ENCODE data around the gene ROBO2.

- TF ChIP-seq LEF1 (IDR thresholded peaks at IDR 0.05; ENCODE audit: borderline replicate concordance) (no peak), BHLHE40 (IDR thresholded peaks at IDR 0.05; ENCODE audit: borderline replicate concordance) (no peak), SUZ12 (IDR thresholded peaks at IDR 0.05) (no peak), PKNOX1 (IDR thresholded peaks at IDR 0.05) (no peak), NFRKB (IDR thresholded peaks at IDR 0.05) (no peak), FOXK2 (IDR thresholded peaks at IDR 0.05) (no peak), HDGF (IDR thresholded peaks at IDR 0.05; ENCODE audit: borderline replicate concordance) (no peak)
Observed at GRCh38 chr3:77456431-77456830, 416.5 kb downstream of the ROBO2 start.

Measured in HEK293T (cell line).